ENCODE data around the gene NANOG.
"Not testable (repeated sequence)": the region's sequence is repeated elsewhere in the genome, so short reads cannot be mapped to it uniquely, and the experiment has no call there.

The NANOG gene

DNA sequence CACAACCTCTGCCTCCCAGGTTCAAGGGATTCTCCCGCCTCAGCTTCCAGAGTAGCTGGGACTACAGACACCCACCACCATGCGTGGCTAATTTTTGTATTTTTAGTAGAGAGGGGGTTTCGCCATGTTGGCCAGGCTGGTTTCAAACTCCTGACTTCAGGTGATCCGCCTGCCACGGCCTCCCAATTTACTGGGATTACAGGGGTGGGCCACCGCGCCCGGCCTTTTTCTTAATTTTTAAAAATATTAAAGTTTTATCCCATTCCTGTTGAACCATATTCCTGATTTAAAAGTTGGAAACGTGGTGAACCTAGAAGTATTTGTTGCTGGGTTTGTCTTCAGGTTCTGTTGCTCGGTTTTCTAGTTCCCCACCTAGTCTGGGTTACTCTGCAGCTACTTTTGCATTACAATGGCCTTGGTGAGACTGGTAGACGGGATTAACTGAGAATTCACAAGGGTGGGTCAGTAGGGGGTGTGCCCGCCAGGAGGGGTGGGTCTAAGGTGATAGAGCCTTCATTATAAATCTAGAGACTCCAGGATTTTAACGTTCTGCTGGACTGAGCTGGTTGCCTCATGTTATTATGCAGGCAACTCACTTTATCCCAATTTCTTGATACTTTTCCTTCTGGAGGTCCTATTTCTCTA is at the start of gene NANOG:
Gene NANOG, plus strand, starts transcription at position 519 of the 645 bp plus-strand sequence. CDS start 213 bp downstream, outside the sequence.
- H3K4me3 Mint-ChIP-seq, H3K36me3 Mint-ChIP-seq, H3K4me1 Mint-ChIP-seq, H3K9me3 Mint-ChIP-seq, H3K27me3 Mint-ChIP-seq, H3K27ac Mint-ChIP-seq: not testable (repeated sequence)

- H3K27me3 Mint-ChIP-seq: no peaks in the 10 kb centered on the region
- H3K9me3 Mint-ChIP-seq: no peaks in the 10 kb centered on the region
- H3K4me1 Mint-ChIP-seq: no peaks in the 10 kb centered on the region
- H3K27ac Mint-ChIP-seq: no peak within 1 kb of the TSS
- no peak within 1 kb of the TSS for H3K4me3 Mint-ChIP-seq
- H3K36me3 Mint-ChIP-seq: no peaks in the 10 kb centered on the region
Measured at GRCh38 chr12:7747246-7747645, 42.0 kb upstream of the NANOG start, which contains the start of gene CLEC4C. CLEC4C (minus strand) TSS chr12:7747375; CDS start chr12:7747348, 27 bp downstream.

GRCh38 chr12:7748852-7749251 is 40.4 kb upstream of the NANOG start:
- Mint-ChIP-seq H3K27ac (no peak overlapping the region), H3K36me3 (no peaks in the 10 kb centered on the region), H3K4me3 (no peak overlapping the region), H3K4me1 (no peaks in the 10 kb centered on the region), H3K9me3 (no peaks in the 10 kb centered on the region), H3K27me3 (no peaks in the 10 kb centered on the region)

DNA sequence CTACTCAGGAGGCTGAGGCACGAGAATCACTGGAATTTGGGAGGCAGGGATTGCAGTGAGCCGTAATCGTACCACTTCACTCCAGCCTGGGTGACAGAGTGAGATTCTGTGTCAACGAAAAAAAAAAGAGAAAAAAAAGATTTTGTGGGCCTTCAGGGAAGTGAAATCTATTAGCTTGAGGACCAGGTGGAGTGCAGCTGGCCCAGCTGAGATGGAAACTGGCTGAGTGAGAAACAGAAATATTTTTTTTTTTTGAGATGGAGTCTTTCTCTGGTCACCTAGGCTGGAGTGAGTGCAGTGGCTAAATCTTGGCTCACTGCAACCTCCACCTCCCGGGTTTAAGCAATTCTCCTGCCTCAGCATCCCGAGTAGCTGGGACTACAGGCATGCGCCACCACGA is 39.8 kb upstream of the NANOG start:
- Mint-ChIP-seq H3K4me1 (no peaks in the 10 kb centered on the region), H3K36me3 (no peaks in the 10 kb centered on the region), H3K27me3 (no peaks in the 10 kb centered on the region), H3K9me3 (no peaks in the 10 kb centered on the region), H3K27ac (no peak overlapping the region), H3K4me3 (no peak overlapping the region)

- H3K4me3 Mint-ChIP-seq: no peak overlapping the region
- no peak overlapping the region for H3K27ac Mint-ChIP-seq
- H3K36me3 Mint-ChIP-seq: no peaks in the 10 kb centered on the region
- H3K9me3 Mint-ChIP-seq: no peaks in the 10 kb centered on the region
- H3K27me3 Mint-ChIP-seq: no peaks in the 10 kb centered on the region
- no peaks in the 10 kb centered on the region for H3K4me1 Mint-ChIP-seq
Measured at GRCh38 chr12:7750350-7750749, 38.9 kb upstream of the NANOG start.

DNA sequence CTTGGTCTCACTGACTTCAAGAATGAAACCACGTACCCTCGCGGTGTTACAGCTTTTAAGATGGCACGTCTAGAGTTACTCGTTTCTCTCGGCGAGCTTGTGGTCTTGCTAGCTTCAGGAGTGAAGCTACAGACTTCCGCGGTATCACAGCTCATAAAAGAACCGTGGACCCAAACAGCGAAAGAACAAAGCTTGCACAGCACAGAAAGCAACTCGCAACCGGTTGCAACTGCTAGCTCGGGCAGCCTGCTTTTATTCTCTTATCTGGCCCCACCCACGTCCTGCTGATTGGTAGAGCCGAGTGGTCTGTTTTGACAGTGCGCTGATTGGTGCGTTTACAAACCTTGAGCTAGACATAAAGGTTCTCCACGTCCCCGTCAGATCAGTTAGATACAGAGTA is 37.8 kb upstream of the NANOG start:
- Mint-ChIP-seq H3K36me3 (no peaks in the 10 kb centered on the region), H3K27ac (no peak overlapping the region), H3K4me3 (no peak overlapping the region), H3K9me3 (no peaks in the 10 kb centered on the region), H3K27me3 (no peaks in the 10 kb centered on the region), H3K4me1 (no peaks in the 10 kb centered on the region)

- not testable (repeated sequence) for H3K9me3 Mint-ChIP-seq, H3K27me3 Mint-ChIP-seq, H3K4me3 Mint-ChIP-seq, H3K27ac Mint-ChIP-seq, H3K36me3 Mint-ChIP-seq, H3K4me1 Mint-ChIP-seq
Measured at GRCh38 chr12:7751941-7752922, 37.0 kb upstream of the NANOG start.

DNA sequence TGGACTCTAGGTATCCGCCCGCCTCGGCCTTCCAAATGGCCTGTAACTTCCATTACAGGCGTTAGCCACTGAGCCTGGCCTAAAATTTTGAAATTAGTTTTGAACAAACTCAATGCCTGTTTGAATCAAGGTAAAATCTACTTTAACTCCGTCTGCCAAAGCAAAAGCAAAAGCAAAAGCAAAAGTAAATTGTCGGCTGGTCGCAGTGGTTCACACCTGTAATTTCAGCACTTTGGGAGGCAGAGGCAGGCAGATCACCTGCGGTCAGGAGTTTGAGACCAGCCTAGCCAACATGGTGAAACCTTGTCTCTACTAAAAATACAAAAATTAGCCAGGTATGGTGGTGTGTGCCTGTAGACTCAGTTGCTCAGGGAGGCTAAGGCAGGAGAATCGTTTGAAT is 33.5 kb upstream of the NANOG start:
- H3K4me1 Mint-ChIP-seq, H3K36me3 Mint-ChIP-seq, H3K27me3 Mint-ChIP-seq, H3K9me3 Mint-ChIP-seq, H3K27ac Mint-ChIP-seq: not testable (repeated sequence)
- peak overlapping the region; percentile 19 for H3K4me3 Mint-ChIP-seq

GRCh38 chr12:7756993-7757392 is 32.2 kb upstream of the NANOG start:
- H3K27ac Mint-ChIP-seq: no peak overlapping the region
- H3K9me3 Mint-ChIP-seq: no peaks in the 10 kb centered on the region
- no peaks in the 10 kb centered on the region for H3K36me3 Mint-ChIP-seq
- H3K4me3 Mint-ChIP-seq: no peak overlapping the region
- H3K27me3 Mint-ChIP-seq: no peaks in the 10 kb centered on the region
- no peaks in the 10 kb centered on the region for H3K4me1 Mint-ChIP-seq

DNA sequence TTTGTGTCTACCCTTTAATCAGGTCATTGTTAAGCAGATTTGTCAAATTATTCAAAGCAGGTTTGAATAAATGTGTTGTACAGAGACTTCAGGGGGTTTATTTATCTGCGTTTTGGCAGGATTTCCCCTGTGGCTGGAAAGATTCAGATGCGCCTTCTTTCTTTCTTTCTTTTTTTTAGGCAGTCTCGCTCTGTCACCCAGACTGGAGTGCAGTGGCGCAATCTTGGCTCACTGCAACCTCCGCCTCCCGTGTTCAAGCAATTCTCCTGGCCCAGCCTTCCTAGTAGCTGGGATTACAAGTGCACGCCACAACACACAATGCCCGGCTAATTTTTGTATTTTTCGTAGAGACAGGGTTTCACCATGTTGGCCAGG is 30.4 kb upstream of the NANOG start:
- H3K27me3 Mint-ChIP-seq: no peaks in the 10 kb centered on the region
- H3K36me3 Mint-ChIP-seq: no peaks in the 10 kb centered on the region
- no peaks in the 10 kb centered on the region for H3K9me3 Mint-ChIP-seq
- H3K4me3 Mint-ChIP-seq: no peak overlapping the region
- H3K4me1 Mint-ChIP-seq: no peaks in the 10 kb centered on the region
- no peak overlapping the region for H3K27ac Mint-ChIP-seq

GRCh38 chr12:7769999-7770398 is 19.2 kb upstream of the NANOG start:
- Mint-ChIP-seq H3K27me3 (peaks cover 2% of the 10 kb centered on the region), H3K27ac (peak overlapping the region; percentile 52), H3K9me3 (no peaks in the 10 kb centered on the region), H3K4me1 (no peaks in the 10 kb centered on the region), H3K4me3 (no peak overlapping the region), H3K36me3 (no peaks in the 10 kb centered on the region)

GRCh38 chr12:7781274-7781673 is 7.9 kb upstream of the NANOG start:
- no peaks in the 10 kb centered on the region for H3K9me3 Mint-ChIP-seq
- peaks cover 2% of the 10 kb centered on the region for H3K27me3 Mint-ChIP-seq
- H3K4me1 Mint-ChIP-seq: no peaks in the 10 kb centered on the region
- no peak overlapping the region for H3K27ac Mint-ChIP-seq
- no peak overlapping the region for H3K4me3 Mint-ChIP-seq
- H3K36me3 Mint-ChIP-seq: no peaks in the 10 kb centered on the region

GRCh38 chr12:7782055-7782454 is 7.1 kb upstream of the NANOG start:
- H3K4me3 Mint-ChIP-seq: no peak overlapping the region
- H3K27me3 Mint-ChIP-seq: peaks cover 2% of the 10 kb centered on the region
- no peak overlapping the region for H3K27ac Mint-ChIP-seq
- no peaks in the 10 kb centered on the region for H3K36me3 Mint-ChIP-seq
- H3K9me3 Mint-ChIP-seq: no peaks in the 10 kb centered on the region
- H3K4me1 Mint-ChIP-seq: no peaks in the 10 kb centered on the region

DNA sequence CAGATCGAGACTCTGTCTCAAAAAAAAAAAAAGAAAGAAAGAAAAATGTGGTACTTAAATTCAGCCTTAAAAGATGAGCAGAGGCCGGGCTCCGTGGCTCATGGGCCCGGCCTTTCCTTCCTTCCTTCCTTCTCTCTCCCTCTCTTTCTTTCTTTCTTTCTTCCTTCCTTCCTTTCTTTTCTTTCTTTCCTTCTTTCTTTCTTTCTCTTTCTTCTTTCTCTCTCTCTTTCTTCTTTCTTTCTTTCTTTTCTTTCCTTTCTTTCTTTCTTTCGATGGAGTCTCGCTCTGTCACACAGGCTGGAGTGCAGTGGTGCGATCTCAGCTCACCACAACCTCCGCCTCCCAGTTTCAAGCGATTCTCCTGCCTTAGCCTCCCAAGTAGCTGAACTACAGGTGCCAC is 5.8 kb upstream of the NANOG start:
- H3K4me3 Mint-ChIP-seq, H3K27ac Mint-ChIP-seq, H3K4me1 Mint-ChIP-seq, H3K9me3 Mint-ChIP-seq, H3K36me3 Mint-ChIP-seq, H3K27me3 Mint-ChIP-seq: not testable (repeated sequence)

DNA sequence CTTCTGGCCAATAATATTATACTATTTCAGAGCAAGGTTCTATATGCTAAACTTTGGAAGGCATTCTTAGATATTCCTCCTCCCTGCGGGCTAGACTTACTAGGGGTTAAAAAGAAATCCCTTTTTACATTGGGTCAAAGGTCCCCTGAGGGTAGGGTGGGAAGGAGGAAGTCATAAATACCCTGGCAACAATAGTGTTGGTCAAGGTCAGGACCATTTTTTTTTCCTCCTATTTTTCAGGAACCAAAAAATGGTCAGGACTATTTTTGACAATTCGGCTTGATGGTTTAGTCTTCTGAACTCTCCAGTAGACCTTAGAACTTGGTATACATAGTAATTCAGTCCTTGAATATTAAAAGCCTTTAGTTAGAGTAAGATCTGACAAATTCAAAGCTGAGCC is 4.5 kb upstream of the NANOG start:
- H3K27me3 Mint-ChIP-seq: peaks cover 2% of the 10 kb centered on the region
- no peak overlapping the region for H3K4me3 Mint-ChIP-seq
- no peak overlapping the region for H3K27ac Mint-ChIP-seq
- no peaks in the 10 kb centered on the region for H3K36me3 Mint-ChIP-seq
- no peaks in the 10 kb centered on the region for H3K9me3 Mint-ChIP-seq
- H3K4me1 Mint-ChIP-seq: no peaks in the 10 kb centered on the region

- no peaks in the 10 kb centered on the region for H3K36me3 Mint-ChIP-seq
- no peak overlapping the region for H3K27ac Mint-ChIP-seq
- H3K27me3 Mint-ChIP-seq: no peaks in the 10 kb centered on the region
- no peaks in the 10 kb centered on the region for H3K9me3 Mint-ChIP-seq
- H3K4me3 Mint-ChIP-seq: no peak overlapping the region
- H3K4me1 Mint-ChIP-seq: no peaks in the 10 kb centered on the region
Measured at GRCh38 chr12:7787574-7788293, 1.5 kb upstream of the NANOG start.

All from activated naive CD4-positive, alpha-beta T cell treated with anti-CD3 and anti-CD28 coated beads, Interleukin-2, amount 50 U/mL, for 24 hours (primary cell).